Effector CD8-positive, alpha-beta T cell (primary cell): Measurements from ENCODE around the gene CLSTN2.

Experiments
- DNase-seq: peaks from one replicate; lab custom pipeline; 2025; lab: John Stamatoyannopoulos, UW

CLSTN2 gene

GRCh38 chr3:140453750-140454149, 518.8 kb downstream of the CLSTN2 start:
- no peak for DNase-seq

GRCh38 chr3:140455521-140456214, 520.7 kb downstream of the CLSTN2 start:
- DNase-seq = no peak

- no peak for DNase-seq
These were observed 522.0 kb downstream of the CLSTN2 start for GRCh38 chr3:140456974-140457373.

GRCh38 chr3:140459462-140459861, 524.5 kb downstream of the CLSTN2 start:
- DNase-seq = no peak

GRCh38 chr3:140461250-140461649, 526.3 kb downstream of the CLSTN2 start:
- DNase-seq = no peak

GRCh38 chr3:140463355-140463754, 528.4 kb downstream of the CLSTN2 start:
- no peak for DNase-seq

GRCh38 chr3:140465988-140466387, 531.0 kb downstream of the CLSTN2 start:
- DNase-seq = no peak

GRCh38 chr3:140466535-140466934, 531.5 kb downstream of the CLSTN2 start:
- DNase-seq = no peak

GRCh38 chr3:140467104-140467577, 532.2 kb downstream of the CLSTN2 start:
- no peak for DNase-seq

- no peak for DNase-seq
These were observed 532.9 kb downstream of the CLSTN2 start for GRCh38 chr3:140467796-140468315.

- no peak for DNase-seq
These were observed 533.4 kb downstream of the CLSTN2 start for GRCh38 chr3:140468407-140468806.

GRCh38 chr3:140469491-140469890, 534.5 kb downstream of the CLSTN2 start:
- DNase-seq = no peak

- no peak for DNase-seq
These were observed 535.2 kb downstream of the CLSTN2 start for GRCh38 chr3:140470211-140470610.

- DNase-seq = no peak
These were observed 536.0 kb downstream of the CLSTN2 start for GRCh38 chr3:140470962-140471361.

GRCh38 chr3:140472306-140473020, 537.5 kb downstream of the CLSTN2 start:
- DNase-seq = no peak

GRCh38 chr3:140487566-140487965, 552.6 kb downstream of the CLSTN2 start:
- DNase-seq = no peak

- no peak for DNase-seq
These were observed 558.3 kb downstream of the CLSTN2 start for GRCh38 chr3:140493271-140493670.

GRCh38 chr3:140494970-140495369, 560.0 kb downstream of the CLSTN2 start:
- DNase-seq = no peak

GRCh38 chr3:140497331-140497730, 562.3 kb downstream of the CLSTN2 start:
- no peak for DNase-seq

- no peak for DNase-seq
These were observed 564.3 kb downstream of the CLSTN2 start for GRCh38 chr3:140499114-140499757.

GRCh38 chr3:140500473-140500872, 565.5 kb downstream of the CLSTN2 start:
- no peak for DNase-seq

- no peak for DNase-seq
These were observed 566.2 kb downstream of the CLSTN2 start for GRCh38 chr3:140501061-140501769.
